Pancreas (tissue), 10 donors: ENCODE results near the gene NRP1. TPM values are rescaled to one million over a fixed set of nuclear protein-coding genes. Genes with fewer than 3 reads are reported as not detected.
"Not testable (repeated sequence)": the region's sequence is repeated elsewhere in the genome, so short reads cannot be mapped to it uniquely, and the experiment has no call there.

Experiments
- ATAC-seq, 4 donors: fragments of 200-7000 bp; cut with Tn5 transposase; one replicate each; pipeline versions ENCODE4 v1.8.0 to v1.9.1; 2020; ENCODE audit warnings: mild to moderate bottlenecking in 4 of 4, moderate library complexity in 4 of 4
- DNase-seq, 6 donors: peaks; one replicate each; pipeline ENCODE4 v3.0.0-alpha.2; 2020
- FAIRE-seq: peaks from 2 replicates; lab custom pipeline; 2012; peaks lifted over from hg19 to GRCh38; lab: Jason Lieb, UNC
- H3K27ac ChIP-seq, 4 donors: fragments of 200-600 bp; sonication (generic); 1 replicate in 3 of 4; 2 replicates in 1 of 4; pipeline versions ENCODE4 v1.5.0 to v1.8.0; 2020
- H3K27me3 ChIP-seq, 4 donors: fragments of 200-600 bp; one replicate each; pipeline ENCODE4 v1.8.0; 2021
- H3K36me3 ChIP-seq, 3 donors: fragments of 200-600 bp; sonication (generic) in 1 of 3; one replicate each; pipeline versions ENCODE4 v1.5.0 to v1.8.0; 2020 to 2021
- H3K4me1 ChIP-seq, 3 donors: fragments of 200-600 bp; one replicate each; pipeline ENCODE4 v1.8.0; 2021
- H3K4me3 ChIP-seq, 4 donors: fragments of 200-600 bp; sonication (generic) in 2 of 4; one replicate each; pipeline versions ENCODE4 v1.5.0 to v1.8.0; 2020 to 2021
- H3K9me3 ChIP-seq, 4 donors: fragments of 200-600 bp; one replicate each; pipeline ENCODE4 v1.8.0; 2021
- CTCF ChIP-seq, 4 donors: fragments of 200-600 bp; sonication (generic) in 3 of 4; IDR thresholded peaks; one replicate each; pipeline versions ENCODE4 v1.5.0 to v1.8.0; 2021; ENCODE audit warnings: antibody characterized with exemption in 4 of 4
- WGBS, 2 donors: extraction: QIAGEN DNeasy Blood & Tissue Kit; methylation state at CpG; one replicate each; pipeline ENCODE4 v1.1.7; 2013; 5-methylcytosine and 5-hydroxymethylcytosine counted together
- intact Hi-C, 3 donors: fragments of 100-400 bp; cut with DNase I; formaldehyde crosslinking; loops; one replicate each; pipeline versions ENCODE4 v1.11.1 to v1.14.2; 2022
- polyA plus RNA-seq, 2 donors: library from polyadenylated mRNA; stranded (reverse); fragments of 200-250 nt; gene quantifications; one replicate each; pipeline ENCODE4 v1.2.3, GENCODE V29; 2013
- total RNA-seq, 6 donors: library from RNA; stranded (reverse); fragmentation: NEBNext Ultra II Directional in 4 of 6; extraction: Animal tissue kit (Norgen Biotek cat#: 25700) in 4 of 6; gene quantifications; one replicate each; pipeline versions ENCODE4 v1.2.1 to v1.2.4, GENCODE V29; 2021 to 2023
- donor health status: healthy with polysubstance abuse.
- donor health status: DM: no; HTN: no; CAD: no; lungs with moderate emphysema.
- donor health status: DM: no; HTN: no; CAD: no.
- donor health status: control.
- donor health status: control.
- donor health status: Bipolar disorder and iron deficiency.
- donor health status: DM: yes; HTN: yes; CAD: no.
- donor health status: DM: no; HTN: no; CAD: no.
- donor health status: DM: no; HTN: no; CAD: no.
- donor health status: DM: yes; HTN: yes; CAD: no.

NRP1 gene
- total and polyA plus RNA-seq, 8 donors = 12.0 to 56.4 (median 28.4) TPM

GRCh38 chr10:33304423-33305225 is 29.8 kb downstream of the NRP1 start:
- no peaks in the 10 kb centered on the region for H3K36me3 ChIP-seq
- no peaks in the 10 kb centered on the region for H3K27me3 ChIP-seq
- FAIRE-seq (no peak), DNase-seq (no peak), ATAC-seq (no peak)
- no peak for TF ChIP-seq CTCF (IDR thresholded peaks at IDR 0.05)
- H3K9me3 ChIP-seq = no peaks in the 10 kb centered on the region
- intact Hi-C loops = no loop called here
- H3K4me1 ChIP-seq = peaks cover 0 to 7% (median 0%) of the 10 kb centered on the region in 3 donors
- 72 to 88% methylated on average over 6 of the region's 6 CpGs for WGBS, 2 donors
- no peak overlapping the region for H3K4me3 ChIP-seq
- no peak overlapping the region for H3K27ac ChIP-seq

DNA sequence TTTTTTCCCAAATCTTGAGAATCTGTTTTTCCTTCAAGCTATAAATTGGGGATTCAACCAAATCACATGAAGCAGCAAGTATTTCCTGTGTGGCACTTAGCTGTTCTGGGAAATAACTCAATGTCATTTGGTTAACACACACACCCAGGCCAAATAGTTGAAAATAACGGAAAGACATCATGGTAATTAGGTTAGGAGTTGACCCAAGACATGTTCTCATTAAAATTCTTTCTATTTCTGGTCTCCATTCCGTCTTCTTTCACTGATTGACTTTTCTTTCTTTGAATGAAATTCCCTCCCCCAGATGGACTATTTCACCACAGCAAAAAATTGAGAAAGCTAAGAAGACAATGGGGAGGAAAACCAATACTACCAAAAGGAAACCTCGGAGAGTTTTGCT is 30.5 kb downstream of the NRP1 start:
- no peak overlapping the region for H3K4me3 ChIP-seq
- H3K36me3 ChIP-seq = no peaks in the 10 kb centered on the region
- 59 to 60% methylated on average over 3 of the region's 3 CpGs for WGBS, 2 donors
- FAIRE-seq = no peak
- H3K27ac ChIP-seq = no peak overlapping the region
- peaks cover 0 to 7% (median 0%) of the 10 kb centered on the region in 3 donors for H3K4me1 ChIP-seq
- DNase-seq = no peak
- intact Hi-C loops = no loop called here
- TF ChIP-seq CTCF (IDR thresholded peaks at IDR 0.05) = no peak
- no peak for ATAC-seq
- no peaks in the 10 kb centered on the region for H3K27me3 ChIP-seq
- H3K9me3 ChIP-seq = no peaks in the 10 kb centered on the region

GRCh38 chr10:33302208-33302829 is 32.1 kb downstream of the NRP1 start:
- intact Hi-C loops = no loop called here
- Histone ChIP-seq H3K9me3 (no peaks in the 10 kb centered on the region), H3K4me1 (peaks cover 0 to 7% (median 0%) of the 10 kb centered on the region in 3 donors), H3K4me3 (no peak overlapping the region), H3K36me3 (no peaks in the 10 kb centered on the region), H3K27ac (no peak overlapping the region), H3K27me3 (no peaks in the 10 kb centered on the region)
- no peak for FAIRE-seq
- WGBS, 2 donors = 90 to 93% methylated on average over 2 of the region's 2 CpGs
- ATAC-seq = no peak
- TF ChIP-seq CTCF (IDR thresholded peaks at IDR 0.05) = no peak
- no peak for DNase-seq

GRCh38 chr10:33301097-33301789 is 33.2 kb downstream of the NRP1 start:
- ATAC-seq (no peak), DNase-seq (no peak), FAIRE-seq (no peak)
- no peaks in the 10 kb centered on the region for H3K9me3 ChIP-seq
- H3K36me3 ChIP-seq = no peaks in the 10 kb centered on the region
- no peak overlapping the region for H3K4me3 ChIP-seq
- peaks cover 0 to 7% (median 0%) of the 10 kb centered on the region in 3 donors for H3K4me1 ChIP-seq
- 77 to 79% methylated on average over 9 of the region's 9 CpGs for WGBS, 2 donors
- intact Hi-C loops = no loop called here
- H3K27me3 ChIP-seq = no peaks in the 10 kb centered on the region
- TF ChIP-seq CTCF (IDR thresholded peaks at IDR 0.05) = no peak
- no peak overlapping the region for H3K27ac ChIP-seq

- H3K4me3 ChIP-seq, H3K36me3 ChIP-seq, H3K27me3 ChIP-seq, FAIRE-seq, ATAC-seq, H3K4me1 ChIP-seq, intact Hi-C loops, H3K9me3 ChIP-seq, H3K27ac ChIP-seq, DNase-seq: not testable (repeated sequence)
- WGBS, 2 donors = 55 to 63% methylated on average over 3 of the region's 3 CpGs
Observed at GRCh38 chr10:33300544-33300943, 33.9 kb downstream of the NRP1 start.
